Ishikawa (cell line): ENCODE measurements around the gene CREB3L2.

ENCODE experiments used
- CEBPB ChIP-seq: IDR thresholded peaks from 2 replicates; pipeline ENCODE4 v1.6.1; 2012
- CREB1 ChIP-seq: IDR thresholded peaks from 2 replicates; pipeline ENCODE4 v1.6.1; 2012; ENCODE audit warnings: low read depth
- EGR1 ChIP-seq: IDR thresholded peaks from 2 replicates; pipeline ENCODE4 v1.6.1; 2012
- EP300 ChIP-seq: IDR thresholded peaks from 2 replicates; pipeline ENCODE4 v1.6.1; 2012; ENCODE audit warnings: borderline replicate concordance
- FOXM1 ChIP-seq: IDR thresholded peaks from 2 replicates; pipeline ENCODE4 v1.6.1; 2012; ENCODE audit warnings: low read depth, borderline replicate concordance
- MAX ChIP-seq: IDR thresholded peaks from 2 replicates; pipeline ENCODE4 v1.6.1; 2012
- NFIC ChIP-seq: IDR thresholded peaks from 2 replicates; pipeline ENCODE4 v1.6.1; 2012
- RAD21 ChIP-seq: IDR thresholded peaks from 2 replicates; pipeline ENCODE4 v1.6.1; 2012; ENCODE audit warnings: low read depth
- REST ChIP-seq: IDR thresholded peaks from 2 replicates; pipeline ENCODE4 v1.6.1; 2012; ENCODE audit warnings: low read depth, mild to moderate bottlenecking
- TAF1 ChIP-seq: IDR thresholded peaks from 2 replicates; pipeline ENCODE4 v1.6.1; 2012; ENCODE audit warnings: low read depth, mild to moderate bottlenecking
- TCF12 ChIP-seq: IDR thresholded peaks from 2 replicates; pipeline ENCODE4 v1.6.1; 2012; ENCODE audit warnings: low read depth
- TEAD4 ChIP-seq: IDR thresholded peaks from 2 replicates; pipeline ENCODE4 v1.6.1; 2012
- USF1 ChIP-seq: IDR thresholded peaks from 2 replicates; pipeline ENCODE4 v1.6.1; 2012
- YY1 ChIP-seq: IDR thresholded peaks from 2 replicates; pipeline ENCODE4 v1.6.1; 2012; ENCODE audit warnings: low read depth
- ZBTB7A ChIP-seq: IDR thresholded peaks from 2 replicates; pipeline ENCODE4 v1.6.1; 2012; ENCODE audit warnings: low read depth

CREB3L2 gene

GRCh38 chr7:137850571-137850970 is 151.3 kb downstream of the CREB3L2 start:
- TF ChIP-seq CREB1 (no peak), TCF12 (no peak), CEBPB (no peak), REST (no peak), FOXM1 (no peak), MAX (no peak), EP300 (no peak), YY1 (no peak), TAF1 (no peak), ZBTB7A (no peak), RAD21 (no peak), NFIC (no peak), EGR1 (no peak)

GRCh38 chr7:137848095-137848494 is 153.8 kb downstream of the CREB3L2 start:
- TF ChIP-seq USF1 (no peak), MAX (no peak), YY1 (no peak), TAF1 (no peak), ZBTB7A (no peak), RAD21 (no peak), TEAD4 (no peak), FOXM1 (no peak)

- TF ChIP-seq EP300, result no peak
- no peak for TF ChIP-seq TAF1
- no peak for TF ChIP-seq CREB1
- no peak for TF ChIP-seq NFIC
- TF ChIP-seq TCF12, result no peak
- no peak for TF ChIP-seq TEAD4
- no peak for TF ChIP-seq EGR1
- TF ChIP-seq FOXM1, result no peak
- no peak for TF ChIP-seq REST
- no peak for TF ChIP-seq YY1
- TF ChIP-seq USF1, result no peak
- no peak for TF ChIP-seq MAX
- TF ChIP-seq ZBTB7A, result no peak
- no peak for TF ChIP-seq RAD21
- no peak for TF ChIP-seq CEBPB
Observed at GRCh38 chr7:137847568-137848050, 154.3 kb downstream of the CREB3L2 start.

GRCh38 chr7:137846827-137847567 is 154.9 kb downstream of the CREB3L2 start, which contains the start of gene DGKI:
Gene DGKI, minus strand, starts transcription at chr7:137846974.
- TF ChIP-seq EGR1 (no peak), USF1 (no peak), YY1 (no peak), REST (no peak), RAD21 (no peak), NFIC (no peak), ZBTB7A (no peak), MAX (no peak), EP300 (no peak), TCF12 (no peak), TAF1 (no peak), TEAD4 (no peak), FOXM1 (no peak), CEBPB (no peak), CREB1 (no peak)
